Measurements from ENCODE around the gene PAX5. TPM values are rescaled to one million over a fixed set of nuclear protein-coding genes. Genes with fewer than 3 reads are reported as not detected.

The PAX5 gene
- total and polyA plus RNA-seq, 2 of the 13 experiments (the other 11 are each of a cell fraction or from before 2014, with no cell fraction given): not detected

DNA sequence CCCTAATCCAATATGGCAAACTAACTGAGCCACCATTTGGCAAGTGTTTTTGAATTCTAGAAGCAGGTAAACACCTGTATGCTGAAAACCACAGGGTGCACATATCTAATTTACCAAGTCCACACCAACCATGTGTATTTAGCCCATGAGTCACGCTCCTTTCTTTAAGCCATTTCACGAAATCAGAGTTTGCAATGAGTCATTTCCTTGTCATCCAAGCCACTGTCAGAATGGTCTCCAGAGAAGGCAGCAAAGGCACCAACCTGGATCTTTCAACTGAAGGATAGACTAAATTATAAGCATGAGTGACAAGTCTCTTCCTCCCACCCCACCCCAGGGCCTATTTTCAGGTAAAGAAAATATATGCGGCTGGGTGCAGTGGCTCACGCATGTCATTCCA is 110.0 kb downstream of the PAX5 start (continued):
- TF ChIP-seq, protein P1, sequence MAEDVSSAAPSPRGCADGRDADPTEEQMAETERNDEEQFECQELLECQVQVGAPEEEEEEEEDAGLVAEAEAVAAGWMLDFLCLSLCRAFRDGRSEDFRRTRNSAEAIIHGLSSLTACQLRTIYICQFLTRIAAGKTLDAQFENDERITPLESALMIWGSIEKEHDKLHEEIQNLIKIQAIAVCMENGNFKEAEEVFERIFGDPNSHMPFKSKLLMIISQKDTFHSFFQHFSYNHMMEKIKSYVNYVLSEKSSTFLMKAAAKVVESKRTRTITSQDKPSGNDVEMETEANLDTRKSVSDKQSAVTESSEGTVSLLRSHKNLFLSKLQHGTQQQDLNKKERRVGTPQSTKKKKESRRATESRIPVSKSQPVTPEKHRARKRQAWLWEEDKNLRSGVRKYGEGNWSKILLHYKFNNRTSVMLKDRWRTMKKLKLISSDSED (CRISPR knock-in tag; IDR thresholded peaks at IDR 0.05): no peak
- TF ChIP-seq ZFP90 (CRISPR knock-in tag; IDR thresholded peaks at IDR 0.05; ENCODE audit: borderline replicate concordance) (no peak), GPN1 (CRISPR knock-in tag; IDR thresholded peaks at IDR 0.05; ENCODE audit: borderline replicate concordance) (no peak), JUND (CRISPR knock-in tag; IDR thresholded peaks at IDR 0.05) (0 out of 2 replicates have a peak, but pooled peaks have one; percentile 28), NR3C1 (CRISPR knock-in tag; IDR thresholded peaks at IDR 0.05) (no peak), CREB1 (IDR thresholded peaks at IDR 0.05) (peak; percentile 28; the same call in 1 of the 2 replicates), CREB1 (CRISPR knock-in tag; IDR thresholded peaks at IDR 0.05) (no peak), EZH2 (conservative IDR thresholded peaks at IDR 0.05; ENCODE audit: low read depth, low read length) (no peak), ONECUT2 (CRISPR knock-in tag; IDR thresholded peaks at IDR 0.05) (no peak)
- TF ChIP-seq, protein P2, sequence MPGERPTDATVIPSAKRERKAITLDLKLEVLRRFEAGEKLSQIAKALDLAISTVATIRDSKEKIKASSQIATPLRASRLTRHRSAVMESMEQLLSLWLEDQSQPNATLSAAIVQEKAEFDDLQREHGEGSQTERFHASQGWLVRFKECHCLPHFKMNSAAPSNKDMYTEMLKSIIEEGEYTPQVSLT (CRISPR knock-in tag; IDR thresholded peaks at IDR 0.05; ENCODE audit: borderline replicate concordance, low read depth): no peak
- TF ChIP-seq, protein P3, sequence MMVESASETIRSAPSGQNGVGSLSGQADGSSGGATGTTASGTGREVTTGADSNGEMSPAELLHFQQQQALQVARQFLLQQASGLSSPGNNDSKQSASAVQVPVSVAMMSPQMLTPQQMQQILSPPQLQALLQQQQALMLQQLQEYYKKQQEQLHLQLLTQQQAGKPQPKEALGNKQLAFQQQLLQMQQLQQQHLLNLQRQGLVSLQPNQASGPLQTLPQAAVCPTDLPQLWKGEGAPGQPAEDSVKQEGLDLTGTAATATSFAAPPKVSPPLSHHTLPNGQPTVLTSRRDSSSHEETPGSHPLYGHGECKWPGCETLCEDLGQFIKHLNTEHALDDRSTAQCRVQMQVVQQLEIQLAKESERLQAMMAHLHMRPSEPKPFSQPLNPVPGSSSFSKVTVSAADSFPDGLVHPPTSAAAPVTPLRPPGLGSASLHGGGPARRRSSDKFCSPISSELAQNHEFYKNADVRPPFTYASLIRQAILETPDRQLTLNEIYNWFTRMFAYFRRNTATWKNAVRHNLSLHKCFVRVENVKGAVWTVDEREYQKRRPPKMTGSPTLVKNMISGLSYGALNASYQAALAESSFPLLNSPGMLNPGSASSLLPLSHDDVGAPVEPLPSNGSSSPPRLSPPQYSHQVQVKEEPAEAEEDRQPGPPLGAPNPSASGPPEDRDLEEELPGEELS (CRISPR knock-in tag; IDR thresholded peaks at IDR 0.05): no peak

Data from HepG2 (cell line).